ENCODE measurements around the gene CD19.
"Not testable (repeated sequence)": the region's sequence is repeated elsewhere in the genome, so short reads cannot be mapped to it uniquely, and the experiment has no call there.

- not testable (repeated sequence) for TF ChIP-seq CTCF, POLR2A (IDR thresholded peaks at IDR 0.05)
Observed at GRCh38 chr16:28926284-28926683, 5.5 kb upstream of the CD19 start.
